ENCODE measurements around the gene VPS9D1. TPM values are rescaled to one million over a fixed set of nuclear protein-coding genes. Genes with fewer than 3 reads are reported as not detected.
"Not testable (repeated sequence)": the region's sequence is repeated elsewhere in the genome, so short reads cannot be mapped to it uniquely, and the experiment has no call there.

VPS9D1 gene
- total RNA-seq, 4 donors from 2014 or later: 4.4 to 10.1 (median 7.3) TPM

DNA sequence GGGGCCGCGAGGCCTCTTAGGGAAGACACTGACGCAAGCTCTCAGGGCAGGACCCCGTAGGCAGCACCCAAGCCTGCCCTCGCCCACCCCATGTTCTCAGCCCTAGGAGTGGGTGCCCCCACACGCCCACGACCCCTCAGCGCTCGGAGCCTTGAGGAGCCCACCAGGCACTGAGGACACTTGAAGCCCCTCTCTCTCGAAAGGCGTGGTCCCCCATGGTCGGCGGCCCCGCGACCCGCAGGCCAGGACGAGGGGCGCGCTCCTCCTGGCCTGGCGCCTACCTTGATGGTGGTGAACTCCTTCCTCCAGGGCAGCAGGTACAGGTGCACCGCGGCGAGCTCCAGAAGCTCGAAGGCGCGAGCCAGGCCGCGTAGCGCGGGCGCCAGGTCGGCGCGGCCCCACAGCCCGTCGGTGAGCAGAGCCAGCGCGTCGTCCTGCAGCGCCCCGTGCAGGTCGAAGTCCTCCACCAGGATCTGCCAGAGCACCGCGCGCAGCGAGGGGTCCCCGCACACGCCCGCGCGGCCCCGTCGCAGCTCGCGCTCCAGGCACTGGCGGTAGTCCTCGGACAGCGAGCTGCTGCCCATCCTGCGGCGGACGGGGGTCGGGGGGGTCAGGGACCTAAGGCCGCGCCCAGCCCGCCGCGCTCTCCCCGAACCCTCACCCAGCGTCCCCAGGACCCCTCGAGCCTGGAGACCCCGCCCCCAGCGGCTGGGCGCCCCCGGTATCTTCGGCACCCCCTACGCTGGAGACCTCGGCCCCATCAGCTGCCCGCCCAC, 19.9 kb downstream of the VPS9D1 start:
- ATAC-seq: peak; percentile 16
- TF ChIP-seq POLR2AphosphoS5 (IDR thresholded peaks at IDR 0.05): no peak
- TF ChIP-seq, protein P1, sequence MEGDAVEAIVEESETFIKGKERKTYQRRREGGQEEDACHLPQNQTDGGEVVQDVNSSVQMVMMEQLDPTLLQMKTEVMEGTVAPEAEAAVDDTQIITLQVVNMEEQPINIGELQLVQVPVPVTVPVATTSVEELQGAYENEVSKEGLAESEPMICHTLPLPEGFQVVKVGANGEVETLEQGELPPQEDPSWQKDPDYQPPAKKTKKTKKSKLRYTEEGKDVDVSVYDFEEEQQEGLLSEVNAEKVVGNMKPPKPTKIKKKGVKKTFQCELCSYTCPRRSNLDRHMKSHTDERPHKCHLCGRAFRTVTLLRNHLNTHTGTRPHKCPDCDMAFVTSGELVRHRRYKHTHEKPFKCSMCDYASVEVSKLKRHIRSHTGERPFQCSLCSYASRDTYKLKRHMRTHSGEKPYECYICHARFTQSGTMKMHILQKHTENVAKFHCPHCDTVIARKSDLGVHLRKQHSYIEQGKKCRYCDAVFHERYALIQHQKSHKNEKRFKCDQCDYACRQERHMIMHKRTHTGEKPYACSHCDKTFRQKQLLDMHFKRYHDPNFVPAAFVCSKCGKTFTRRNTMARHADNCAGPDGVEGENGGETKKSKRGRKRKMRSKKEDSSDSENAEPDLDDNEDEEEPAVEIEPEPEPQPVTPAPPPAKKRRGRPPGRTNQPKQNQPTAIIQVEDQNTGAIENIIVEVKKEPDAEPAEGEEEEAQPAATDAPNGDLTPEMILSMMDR (IDR thresholded peaks at IDR 0.05): peak in 2 of 4 experiments; percentile 8 to 31
- no peak for TF ChIP-seq EP300 (IDR thresholded peaks at IDR 0.05)
- Histone ChIP-seq H3K4me3 (peak overlapping the region; percentile 40 to 82), H3K27me3 (peaks cover 18% of the 10 kb centered on the region), H3K27ac (peak overlapping the region in 3 of 4 donors; percentile 84 to 88 (median 85)), H3K4me1 (peaks cover 0 to 34% (median 17%) of the 10 kb centered on the region in 3 donors), H3K36me3 (peaks cover 0 to 23% of the 10 kb centered on the region in 2 donors), H3K9me3 (no peaks in the 10 kb centered on the region)
- no CpG with 5 or more reads among the region's 78 CpGs for WGBS, 2 donors (ENCODE audit: low coverage in 1 of 2)

DNA sequence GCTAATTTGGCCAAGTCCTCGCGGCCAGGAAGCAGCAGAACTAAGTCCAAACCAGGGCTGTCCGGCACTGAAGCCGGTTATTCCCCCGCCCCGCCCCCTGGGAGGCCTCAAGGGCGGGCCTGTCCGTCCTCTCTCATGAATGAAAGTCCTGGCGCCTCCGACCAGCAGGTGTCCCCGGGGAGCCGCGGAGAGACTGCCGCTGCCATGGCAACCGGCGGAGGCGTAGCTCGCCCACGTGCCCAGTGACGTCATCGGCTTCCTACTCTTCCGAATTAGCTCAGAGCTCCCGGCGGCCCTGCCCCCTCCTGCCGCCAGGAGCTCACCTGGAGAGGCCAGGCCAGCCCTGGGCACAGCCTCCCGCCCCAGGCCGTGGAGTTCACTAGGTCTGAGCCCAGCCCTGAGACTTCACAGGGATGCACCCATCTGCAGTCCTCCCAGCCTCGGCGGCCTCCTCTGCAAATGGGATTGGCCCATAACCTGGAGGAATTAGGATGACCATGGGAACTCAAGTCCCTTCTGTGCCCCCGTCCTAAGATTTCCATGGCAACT, 20.5 kb downstream of the VPS9D1 start:
- Histone ChIP-seq H3K27ac (peak overlapping the region in 3 of 4 donors; percentile 84 to 88 (median 85)), H3K4me1 (peaks cover 0 to 29% (median 17%) of the 10 kb centered on the region in 3 donors), H3K27me3 (peaks cover 18% of the 10 kb centered on the region), H3K9me3 (no peaks in the 10 kb centered on the region), H3K4me3 (peak overlapping the region; percentile 40 to 82), H3K36me3 (peaks cover 0 to 29% of the 10 kb centered on the region in 2 donors)
- 0% methylated on average over 6 of the region's 30 CpGs; no CpG with 5 or more reads in 1 of the 2 donors for WGBS, 2 donors (ENCODE audit: low coverage in 1 of 2)
- TF ChIP-seq, protein P1 (IDR thresholded peaks at IDR 0.05): peak in 3 of 4 experiments; percentile 75 to 92 (median 89)
- TF ChIP-seq POLR2A (IDR thresholded peaks at IDR 0.05): no peak
- peak; percentile 61 for TF ChIP-seq POLR2AphosphoS5 (IDR thresholded peaks at IDR 0.05)
- peak; percentile 86 for ATAC-seq

DNA sequence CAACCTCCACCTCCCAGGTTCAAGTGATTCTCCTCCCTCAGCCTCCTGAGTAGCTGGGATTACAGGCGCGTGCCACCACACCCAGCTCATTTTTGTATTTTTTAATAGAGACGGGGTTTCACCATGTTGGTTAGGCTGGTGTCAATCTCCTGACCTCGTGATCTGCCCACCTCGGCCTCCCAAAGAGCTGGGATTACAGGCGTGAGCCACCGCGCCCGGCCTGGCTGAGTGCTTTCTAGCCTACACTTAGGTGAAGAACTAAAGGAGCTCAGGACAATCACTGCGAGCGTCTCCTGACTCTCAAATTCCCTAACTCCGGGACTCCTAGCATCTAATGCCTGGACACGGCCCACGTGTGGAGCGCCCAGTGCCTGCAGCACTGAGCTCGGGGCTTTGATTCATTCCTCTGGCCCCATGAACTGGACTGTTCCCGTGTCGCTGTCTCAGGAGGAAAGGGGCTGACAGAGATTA, 21.0 kb downstream of the VPS9D1 start:
- H3K9me3 ChIP-seq, ATAC-seq: not testable (repeated sequence)
- Histone ChIP-seq H3K36me3 (peaks cover 0 to 34% of the 10 kb centered on the region in 2 donors), H3K4me1 (peaks cover 0 to 29% (median 17%) of the 10 kb centered on the region in 3 donors), H3K27me3 (peaks cover 17% of the 10 kb centered on the region), H3K27ac (peak overlapping the region in 3 of 4 donors; percentile 84 to 88 (median 85)), H3K4me3 (peak overlapping the region in 1 of 2 donors; percentile 82)
- 67% methylated on average over 1 of the region's 18 CpGs; no CpG with 5 or more reads in 1 of the 2 donors for WGBS, 2 donors (ENCODE audit: low coverage in 1 of 2)

DNA sequence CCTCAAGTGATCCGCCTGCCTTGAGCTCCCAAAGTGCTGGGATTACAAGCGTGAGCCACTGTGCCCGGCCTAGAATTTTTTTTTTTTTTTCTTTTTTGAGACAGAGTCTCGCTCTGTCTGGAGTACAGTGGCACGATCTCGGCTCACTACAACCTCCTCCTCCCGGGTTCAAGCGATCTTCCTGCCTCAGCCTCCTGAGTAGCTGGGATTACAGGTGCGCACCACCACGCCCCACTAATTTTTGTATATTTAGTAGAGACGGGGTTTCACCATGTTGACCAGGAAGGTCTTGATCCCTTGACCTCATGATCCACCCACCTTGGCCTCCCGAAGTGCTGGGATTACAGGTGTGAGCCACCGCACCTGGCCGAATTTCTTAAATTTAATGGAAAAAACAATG, 22.0 kb downstream of the VPS9D1 start:
- Histone ChIP-seq H3K27me3 (peaks cover 11% of the 10 kb centered on the region), H3K4me1 (peaks cover 0 to 29% (median 17%) of the 10 kb centered on the region in 3 donors), H3K36me3 (peaks cover 0 to 44% of the 10 kb centered on the region in 2 donors)
- H3K4me3 ChIP-seq, ATAC-seq, H3K27ac ChIP-seq, H3K9me3 ChIP-seq: not testable (repeated sequence)
- WGBS, 2 donors (ENCODE audit: low coverage in 1 of 2): 93 to 100% methylated on average over 4 to 12 of the region's 14 CpGs

DNA sequence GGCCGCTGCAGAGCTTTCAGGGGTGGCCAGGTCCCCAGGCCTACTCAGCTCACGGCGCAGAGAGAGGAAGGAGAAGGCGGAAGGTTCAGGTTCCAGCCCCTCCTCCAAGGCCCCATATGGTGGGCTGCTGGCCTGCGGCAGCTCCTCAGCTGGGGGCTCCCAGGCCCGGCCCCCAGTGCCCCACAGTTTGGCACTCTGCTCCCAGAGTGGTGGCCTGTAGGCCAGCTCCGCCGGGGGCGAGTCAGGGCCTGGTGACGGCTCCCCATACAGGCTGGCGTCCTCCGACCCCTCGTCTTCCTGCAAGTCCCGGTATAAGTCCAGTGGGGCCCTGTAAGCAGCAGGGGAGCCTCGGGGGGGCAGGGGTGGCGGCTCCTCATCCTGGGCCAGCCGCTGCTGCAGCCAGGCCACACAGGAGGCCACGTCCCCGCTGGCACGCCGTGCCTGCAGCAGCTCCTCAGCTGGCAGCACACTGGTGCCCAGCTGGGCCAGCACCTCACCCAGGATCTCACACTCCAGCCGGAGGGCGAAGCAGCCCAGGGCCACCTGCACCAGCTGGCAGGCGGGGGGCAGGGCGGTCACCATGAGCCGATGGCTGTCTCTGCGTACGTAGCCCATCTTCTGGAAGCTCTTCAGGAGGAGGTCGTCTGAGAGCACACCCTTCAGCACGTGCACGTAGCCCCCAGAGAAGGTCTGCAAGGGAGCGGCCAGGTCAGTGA, 22.9 kb downstream of the VPS9D1 start:
- TF ChIP-seq POLR2A (IDR thresholded peaks at IDR 0.05): no peak
- TF ChIP-seq EP300 (IDR thresholded peaks at IDR 0.05): no peak
- TF ChIP-seq, protein P1 (IDR thresholded peaks at IDR 0.05): no peak
- WGBS, 2 donors (ENCODE audit: low coverage in 1 of 2): 65% methylated on average over 5 of the region's 32 CpGs; no CpG with 5 or more reads in 1 of the 2 donors
- Histone ChIP-seq H3K4me1 (peaks cover 0 to 29% (median 17%) of the 10 kb centered on the region in 3 donors), H3K36me3 (peaks cover 0 to 53% of the 10 kb centered on the region in 2 donors), H3K27me3 (peaks cover 2% of the 10 kb centered on the region), H3K4me3 (no peak overlapping the region), H3K27ac (no peak overlapping the region), H3K9me3 (no peaks in the 10 kb centered on the region)
- no peak for ATAC-seq

Measured in gastroesophageal sphincter (tissue), 4 donors.